ENCODE data around the gene FAM53B.

The FAM53B gene

DNA sequence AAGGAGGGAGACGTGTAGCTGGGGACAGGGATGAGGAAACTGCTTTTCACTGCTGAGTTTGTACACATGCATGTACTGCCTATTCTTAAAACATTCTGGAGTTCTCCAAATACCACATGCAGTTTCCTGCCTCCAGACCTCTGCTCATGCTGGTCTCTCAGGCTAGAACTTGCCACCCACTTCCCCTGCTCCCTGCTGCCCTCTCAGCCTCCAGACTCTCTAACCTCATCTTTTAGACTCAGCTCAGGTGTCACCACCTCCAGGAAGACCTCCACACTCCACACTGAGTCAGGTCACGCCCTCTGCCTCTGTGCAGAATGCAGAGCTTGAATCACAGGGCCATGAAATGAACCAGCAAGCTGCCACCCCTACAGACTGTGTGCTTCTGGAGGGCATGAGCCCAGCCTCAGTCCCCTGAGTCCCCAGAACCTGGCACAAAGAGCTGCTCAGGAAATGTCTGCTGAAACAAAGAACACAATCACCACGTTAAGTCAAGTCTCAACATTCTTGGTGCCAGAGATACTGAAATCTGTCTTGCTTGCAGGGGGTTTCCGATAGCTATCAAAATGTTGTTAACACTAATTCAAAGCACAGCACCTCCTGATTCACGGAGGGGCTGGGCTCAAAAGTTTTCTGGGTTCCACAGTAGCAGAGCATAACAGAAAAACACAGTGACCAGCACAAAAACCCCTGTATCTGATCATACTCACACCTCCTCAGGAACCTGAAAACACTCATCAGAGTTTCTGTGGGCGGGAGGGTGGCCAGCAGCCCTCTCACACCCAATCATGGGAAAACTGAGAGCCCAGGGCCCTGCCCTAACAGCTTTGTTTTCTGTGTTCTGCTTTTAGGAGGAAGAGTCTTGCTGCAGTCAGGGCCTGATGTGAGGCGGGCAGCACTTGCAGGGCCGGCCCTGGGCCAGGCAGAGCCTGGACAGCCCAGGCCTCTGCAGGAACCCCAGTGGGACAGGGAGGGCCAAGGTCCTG lies 21.1 kb downstream of the FAM53B start:
- TF ChIP-seq, protein P1, sequence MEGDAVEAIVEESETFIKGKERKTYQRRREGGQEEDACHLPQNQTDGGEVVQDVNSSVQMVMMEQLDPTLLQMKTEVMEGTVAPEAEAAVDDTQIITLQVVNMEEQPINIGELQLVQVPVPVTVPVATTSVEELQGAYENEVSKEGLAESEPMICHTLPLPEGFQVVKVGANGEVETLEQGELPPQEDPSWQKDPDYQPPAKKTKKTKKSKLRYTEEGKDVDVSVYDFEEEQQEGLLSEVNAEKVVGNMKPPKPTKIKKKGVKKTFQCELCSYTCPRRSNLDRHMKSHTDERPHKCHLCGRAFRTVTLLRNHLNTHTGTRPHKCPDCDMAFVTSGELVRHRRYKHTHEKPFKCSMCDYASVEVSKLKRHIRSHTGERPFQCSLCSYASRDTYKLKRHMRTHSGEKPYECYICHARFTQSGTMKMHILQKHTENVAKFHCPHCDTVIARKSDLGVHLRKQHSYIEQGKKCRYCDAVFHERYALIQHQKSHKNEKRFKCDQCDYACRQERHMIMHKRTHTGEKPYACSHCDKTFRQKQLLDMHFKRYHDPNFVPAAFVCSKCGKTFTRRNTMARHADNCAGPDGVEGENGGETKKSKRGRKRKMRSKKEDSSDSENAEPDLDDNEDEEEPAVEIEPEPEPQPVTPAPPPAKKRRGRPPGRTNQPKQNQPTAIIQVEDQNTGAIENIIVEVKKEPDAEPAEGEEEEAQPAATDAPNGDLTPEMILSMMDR (IDR thresholded peaks at IDR 0.05), result no peak

DNA sequence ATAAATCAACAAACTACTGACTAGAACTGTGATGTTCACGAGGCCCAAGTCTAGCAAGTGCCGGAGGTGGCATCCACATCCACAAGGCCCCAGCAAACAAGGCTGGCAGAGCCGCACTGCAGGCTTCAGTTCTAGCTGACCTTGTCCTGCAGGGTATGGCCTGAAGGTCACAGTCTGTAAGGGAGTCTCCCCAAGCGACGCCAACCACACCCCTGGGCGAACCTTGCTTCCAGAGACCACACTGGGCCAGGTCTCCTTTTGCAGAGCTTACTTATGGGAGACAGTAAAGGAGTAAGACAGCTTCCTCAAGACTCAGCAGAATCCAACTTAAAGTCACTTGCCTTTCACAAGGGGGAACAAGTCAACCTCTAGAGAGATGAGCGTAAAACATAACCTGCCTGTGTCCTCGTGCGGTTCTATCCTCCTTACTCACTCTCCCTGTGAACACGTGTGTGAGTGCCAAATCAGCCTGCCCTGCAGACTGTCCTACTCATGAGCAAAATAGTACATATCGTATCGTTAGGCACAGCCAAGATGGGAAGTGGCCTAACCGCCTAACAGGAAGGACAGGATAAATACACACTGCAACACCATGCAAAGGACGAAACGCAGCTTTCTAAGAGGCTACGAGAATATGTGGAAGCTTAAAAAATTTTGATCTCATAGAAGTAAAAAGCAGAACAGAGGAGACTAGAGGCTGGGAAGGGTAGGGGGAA lies 22.7 kb downstream of the FAM53B start:
- TF ChIP-seq, protein P1 (IDR thresholded peaks at IDR 0.05), result no peak

DNA sequence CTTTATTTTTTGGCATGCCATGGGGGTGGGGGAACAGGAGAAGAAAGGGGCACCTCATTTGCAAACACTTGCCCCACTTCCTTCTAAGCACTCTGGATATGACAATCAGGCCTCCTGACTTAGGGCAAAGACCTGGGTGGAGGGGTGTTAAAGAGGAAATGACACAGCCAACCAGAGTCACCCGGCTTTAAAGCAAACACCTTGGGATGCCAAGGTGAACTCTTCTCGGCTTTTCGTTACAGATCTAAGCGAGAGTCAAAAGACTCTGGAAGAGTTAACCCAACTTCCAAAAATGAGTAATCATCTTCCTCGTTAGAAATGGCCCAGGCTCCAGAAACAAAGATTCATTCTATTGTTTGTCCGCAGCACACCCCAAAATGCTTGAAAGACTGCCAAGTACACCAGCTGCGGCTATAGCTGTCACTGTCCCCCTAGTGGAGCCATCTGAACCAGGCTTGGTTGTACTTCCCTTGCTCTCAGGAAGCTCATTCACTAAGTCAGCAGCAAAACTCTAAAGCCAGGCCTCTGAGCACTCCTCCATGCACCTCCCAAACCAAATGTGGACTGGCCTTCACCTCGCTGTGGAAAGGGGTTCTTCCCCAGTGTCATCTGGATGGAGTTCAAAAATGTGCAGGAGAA lies 24.8 kb downstream of the FAM53B start:
- TF ChIP-seq, protein P1 (IDR thresholded peaks at IDR 0.05), result no peak

DNA sequence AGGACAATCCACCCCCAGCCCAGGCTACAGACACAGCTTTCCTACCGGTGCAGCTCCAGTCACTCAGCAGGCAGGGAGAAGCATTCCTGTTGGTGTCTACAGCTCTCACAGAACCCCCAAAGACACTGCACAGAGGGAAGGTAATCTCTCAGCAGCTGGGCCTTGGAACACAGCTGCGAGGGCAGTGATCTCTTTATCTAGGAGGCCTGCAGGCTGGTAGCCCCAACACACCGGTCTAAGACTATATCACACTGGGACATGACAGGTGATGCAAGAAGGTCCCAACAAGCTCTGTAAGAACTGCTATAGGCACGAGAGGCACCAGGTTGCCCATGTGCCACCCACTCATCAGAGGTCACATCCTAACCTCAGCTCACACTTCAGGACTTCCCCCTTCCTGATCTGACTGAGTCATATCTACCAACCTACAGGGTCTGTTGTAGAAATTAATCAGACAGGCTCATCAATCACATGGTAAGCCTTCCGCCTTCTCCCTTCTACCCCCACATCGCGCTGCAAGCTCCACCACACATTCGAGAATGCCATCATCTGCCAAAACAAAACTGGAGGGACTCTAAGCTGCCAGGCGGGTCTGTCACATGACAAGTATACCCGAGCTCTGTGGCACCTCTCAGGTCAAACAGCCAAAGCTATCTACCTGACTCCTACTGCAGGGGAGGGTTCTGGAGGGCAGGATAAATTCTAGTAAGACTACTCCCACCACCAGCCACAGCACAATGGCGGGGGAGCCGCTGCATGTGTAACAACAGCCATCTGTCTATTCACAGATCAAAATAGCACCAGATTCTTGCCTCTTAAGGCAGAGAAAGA lies 26.1 kb downstream of the FAM53B start:
- TF ChIP-seq, protein P1 (IDR thresholded peaks at IDR 0.05), result no peak

DNA sequence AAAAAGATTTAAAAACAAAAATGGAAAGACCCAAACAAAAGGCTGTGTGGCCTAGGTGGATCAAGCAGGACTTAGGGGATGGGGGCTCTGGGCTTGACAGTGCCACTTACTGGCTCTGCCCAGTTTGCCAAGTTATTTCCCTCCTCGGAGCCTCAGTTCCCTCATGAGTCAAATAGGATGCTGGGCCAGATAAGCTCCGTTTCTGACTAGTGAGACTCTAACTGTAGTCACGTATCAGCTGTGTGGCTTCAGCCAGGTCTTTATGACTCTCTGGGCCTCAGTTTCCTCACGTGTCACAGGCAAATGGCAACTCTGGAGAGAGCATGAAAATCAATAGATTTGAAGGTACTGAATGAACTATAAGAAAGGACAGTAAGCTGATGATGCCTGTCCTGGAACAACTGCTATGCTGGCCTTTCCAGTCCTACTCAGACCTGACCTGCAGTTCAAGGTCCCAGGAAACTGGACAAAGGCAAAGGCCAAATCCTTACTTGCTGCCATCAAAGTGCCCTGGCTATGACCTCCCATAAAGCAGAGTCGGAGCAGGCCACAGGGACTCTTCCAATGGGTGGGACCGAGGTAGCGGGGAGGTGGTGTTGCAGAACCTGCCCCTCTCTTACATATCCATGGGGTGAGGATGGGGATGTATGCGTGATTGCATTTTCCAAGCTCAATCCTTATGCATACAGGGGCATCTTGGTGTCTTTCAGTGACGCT lies 27.0 kb downstream of the FAM53B start:
- TF ChIP-seq, protein P1 (IDR thresholded peaks at IDR 0.05), result no peak

DNA sequence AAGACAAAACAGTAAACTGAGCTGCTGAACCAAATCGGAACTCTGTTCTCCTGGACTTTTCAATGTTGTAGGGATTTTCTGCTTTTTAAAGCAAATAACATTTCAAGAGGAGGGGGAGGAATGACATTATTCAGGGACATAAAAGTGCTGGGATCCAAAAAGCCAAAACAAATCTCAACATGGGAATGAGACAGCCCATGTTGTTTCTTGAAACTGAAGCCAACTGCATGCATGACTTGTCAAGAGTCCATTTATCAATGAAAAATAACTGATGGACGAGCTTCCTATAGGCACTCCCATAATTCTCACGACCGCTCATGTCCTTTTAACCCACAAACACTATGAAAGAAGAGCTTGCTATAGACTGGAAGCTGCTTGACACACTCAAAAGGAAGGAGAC lies 27.8 kb downstream of the FAM53B start:
- TF ChIP-seq, protein P1 (IDR thresholded peaks at IDR 0.05), result no peak
